Endometrial microvascular endothelial cells (primary cell): ENCODE measurements around the gene CTCF. TPM values are rescaled to one million over a fixed set of nuclear protein-coding genes. Genes with fewer than 3 reads are reported as not detected.

Experiments
- in situ Hi-C: cut with HindIII; loops from 2 replicates; pipeline ENCODE4 v1.10.0; 2017; ENCODE audit warnings: low sequenced_read_pairs, low pct_unique_long_range_greater_than_20kb; ENCODE audit errors: inconsistent ontology term
- total RNA-seq: library from RNA; depleted of rRNA; stranded (reverse); fragments of >200 nt; gene quantifications from one replicate; pipeline ENCODE4 v1.2.3, GENCODE V29; 2015; ENCODE audit errors: inconsistent ontology term

Gene CTCF
- total RNA-seq, 1 donor from 2014 or later: 29.8 TPM

GRCh38 chr16:67546091-67546501 lies 16.2 kb upstream of the CTCF start:
- in situ Hi-C loops: no loop called here

GRCh38 chr16:67546761-67547422 lies 15.4 kb upstream of the CTCF start:
- in situ Hi-C loops: no loop called here

GRCh38 chr16:67547423-67548264 lies 14.7 kb upstream of the CTCF start:
- in situ Hi-C loops: no loop called here

DNA sequence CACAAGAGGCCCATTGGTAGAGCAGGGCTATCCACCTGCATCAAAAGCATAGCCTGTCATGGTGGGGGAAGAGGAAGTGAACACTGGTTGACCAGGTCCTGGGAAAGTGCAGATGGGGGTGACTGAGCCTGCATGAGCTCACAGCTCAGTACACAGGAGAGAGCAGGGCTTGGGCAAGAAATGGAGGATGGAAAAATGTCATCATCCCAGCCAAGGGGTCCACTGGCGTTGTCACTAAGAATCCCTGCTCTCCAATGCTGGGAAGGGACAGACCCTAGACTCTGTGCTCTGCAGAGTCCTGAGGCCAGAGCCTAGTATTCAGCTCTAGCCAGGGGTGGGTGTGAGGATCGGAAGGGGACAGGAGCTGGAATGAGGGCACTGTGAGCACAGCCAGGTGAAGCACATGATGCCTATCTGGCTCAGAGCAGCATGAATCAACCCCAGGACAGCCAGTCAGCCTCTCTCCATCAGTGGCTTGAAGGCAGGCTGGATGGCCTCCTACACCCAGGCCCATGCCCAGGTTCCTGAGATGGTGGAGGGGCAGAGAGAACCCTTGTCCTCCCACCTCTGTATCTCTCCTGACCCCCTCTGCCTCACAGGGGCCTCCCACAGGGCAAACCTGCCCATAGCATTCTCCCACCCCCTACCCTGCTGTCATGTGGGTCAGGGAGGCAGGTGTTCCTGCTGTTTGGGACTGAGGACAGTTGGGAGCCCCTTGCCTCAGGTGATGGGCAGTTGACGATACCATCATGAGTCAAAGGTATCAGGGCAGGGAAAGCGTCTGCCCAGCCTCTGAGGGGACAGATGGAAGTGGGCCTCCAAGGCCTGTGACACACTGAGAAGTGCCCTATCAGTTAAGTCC lies 13.8 kb upstream of the CTCF start:
- in situ Hi-C loops: no loop called here

DNA sequence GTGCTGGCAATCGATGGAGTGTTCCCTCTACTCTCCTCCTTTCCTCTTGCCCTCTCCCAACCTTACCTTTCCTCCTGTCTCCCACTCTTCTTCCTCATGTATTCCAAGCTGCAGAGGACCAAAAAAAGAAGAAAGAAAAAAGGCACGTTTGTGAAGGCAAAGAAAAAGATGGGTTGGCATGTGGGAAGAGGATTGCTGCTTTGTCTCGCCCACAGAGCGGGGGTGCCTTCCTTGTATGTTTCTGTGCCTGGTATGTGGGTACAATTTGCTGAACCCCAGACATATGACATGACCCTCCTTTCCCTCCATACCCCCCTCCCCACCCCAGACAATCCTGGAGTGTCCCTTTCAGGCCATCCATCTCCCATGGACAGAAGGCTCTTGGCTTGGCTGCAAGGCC lies 13.1 kb upstream of the CTCF start:
- in situ Hi-C loops: no loop called here

- in situ Hi-C loops: no loop called here
Observed at GRCh38 chr16:67549936-67550335, 12.4 kb upstream of the CTCF start.

- in situ Hi-C loops: no loop called here
Observed at GRCh38 chr16:67551091-67551490, 11.2 kb upstream of the CTCF start.

DNA sequence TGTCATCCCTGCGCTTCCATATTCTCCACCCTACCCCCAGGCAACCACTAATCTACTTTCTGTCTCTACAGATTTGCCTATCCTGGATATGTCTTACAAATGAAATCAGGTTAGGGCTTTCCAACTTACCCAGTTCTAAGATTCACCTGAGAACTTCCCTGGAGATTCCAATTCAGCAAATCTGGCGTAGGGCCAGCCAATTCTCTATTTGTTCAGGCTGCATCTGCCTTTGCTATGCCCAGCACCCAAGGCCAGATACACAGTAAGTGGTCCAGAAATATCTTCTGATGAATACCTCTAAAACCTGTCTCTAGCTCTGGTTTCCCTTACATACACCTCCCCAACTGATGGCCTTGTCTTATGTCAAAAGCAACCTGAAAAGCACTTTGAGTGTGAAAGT lies 10.4 kb upstream of the CTCF start:
- in situ Hi-C loops: no loop called here

DNA sequence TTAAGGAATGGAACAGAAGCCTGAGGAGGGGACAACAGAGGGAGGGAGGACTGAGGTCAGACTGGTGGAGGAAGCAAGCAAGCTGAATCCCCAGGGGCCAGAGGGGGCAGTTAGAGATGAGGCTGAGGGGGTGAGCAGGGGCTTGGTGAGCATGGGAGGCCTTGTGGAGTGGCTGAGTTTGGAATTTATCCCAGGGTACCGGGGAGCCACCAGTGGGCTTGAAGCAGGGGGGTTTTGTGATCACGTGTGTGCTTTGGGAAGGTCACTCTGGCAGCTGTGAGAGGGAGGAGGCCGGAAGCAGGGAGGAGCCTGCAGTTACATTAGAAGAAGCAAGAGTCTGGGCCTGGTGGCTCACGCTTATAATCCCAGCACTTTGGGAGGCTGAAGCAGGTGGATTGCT lies 9.8 kb upstream of the CTCF start:
- in situ Hi-C loops: no loop called here

DNA sequence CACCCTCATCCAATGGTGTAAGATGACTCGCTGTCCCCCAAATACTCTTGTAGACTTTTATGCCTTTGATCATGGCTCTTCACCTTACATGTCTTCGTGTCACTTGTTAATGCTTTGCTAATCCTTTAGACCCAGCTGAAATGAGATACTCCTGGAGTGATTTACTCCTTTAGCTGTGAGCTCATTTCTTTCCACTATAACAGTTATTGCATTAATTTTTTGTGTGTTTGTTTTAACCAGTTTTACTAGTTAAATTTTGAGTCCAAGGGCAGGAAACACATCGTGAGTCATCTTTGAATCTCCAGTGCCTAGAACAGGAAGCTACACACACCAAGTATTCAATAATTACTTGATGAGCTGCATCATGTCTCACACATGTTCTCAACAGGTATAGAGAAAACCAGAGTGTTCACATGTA lies 6.5 kb upstream of the CTCF start:
- in situ Hi-C loops: no loop called here

DNA sequence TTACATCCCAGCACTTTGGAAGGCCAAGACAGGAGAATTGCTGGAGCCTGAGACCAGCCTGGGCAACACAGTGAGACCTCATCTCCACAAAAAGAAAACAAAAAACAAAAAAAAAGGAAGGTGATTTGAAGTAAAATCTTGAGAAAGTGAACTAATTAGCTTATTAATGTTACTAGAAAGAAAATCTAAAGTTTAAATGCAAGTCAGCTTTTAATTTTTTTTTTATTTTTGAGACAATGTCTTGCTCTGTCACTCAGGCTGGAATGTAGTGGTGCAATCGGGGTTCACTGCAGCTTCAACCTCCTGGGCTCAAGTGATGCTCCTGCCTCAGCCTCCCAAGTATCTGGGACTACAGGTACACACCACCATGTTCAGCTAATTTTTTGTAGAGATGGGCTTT lies 3.5 kb upstream of the CTCF start:
- in situ Hi-C loops: no loop called here

- in situ Hi-C loops: no loop called here
Observed at GRCh38 chr16:67560827-67561342, 1.4 kb upstream of the CTCF start.

DNA sequence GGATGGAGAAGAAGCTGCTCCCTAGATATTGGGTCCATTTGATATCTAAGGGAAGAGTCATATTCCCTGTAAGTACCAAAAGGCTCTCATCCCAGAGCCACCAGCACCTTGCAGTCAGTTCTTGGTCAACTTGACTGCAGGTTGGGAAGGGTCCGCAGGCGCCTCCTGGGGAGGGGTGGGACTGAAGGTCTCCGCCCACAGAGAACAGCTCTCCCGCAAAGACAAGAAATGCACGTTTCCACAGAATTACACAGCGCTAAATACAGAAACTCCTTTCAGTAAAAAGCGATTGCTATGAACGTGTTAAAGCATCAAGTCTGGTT lies 864 bp upstream of the CTCF start:
- in situ Hi-C loops: no loop called here

GRCh38 chr16:67561824-67562525 lies 351 bp upstream of the CTCF start:
- in situ Hi-C loops: no loop called here

DNA sequence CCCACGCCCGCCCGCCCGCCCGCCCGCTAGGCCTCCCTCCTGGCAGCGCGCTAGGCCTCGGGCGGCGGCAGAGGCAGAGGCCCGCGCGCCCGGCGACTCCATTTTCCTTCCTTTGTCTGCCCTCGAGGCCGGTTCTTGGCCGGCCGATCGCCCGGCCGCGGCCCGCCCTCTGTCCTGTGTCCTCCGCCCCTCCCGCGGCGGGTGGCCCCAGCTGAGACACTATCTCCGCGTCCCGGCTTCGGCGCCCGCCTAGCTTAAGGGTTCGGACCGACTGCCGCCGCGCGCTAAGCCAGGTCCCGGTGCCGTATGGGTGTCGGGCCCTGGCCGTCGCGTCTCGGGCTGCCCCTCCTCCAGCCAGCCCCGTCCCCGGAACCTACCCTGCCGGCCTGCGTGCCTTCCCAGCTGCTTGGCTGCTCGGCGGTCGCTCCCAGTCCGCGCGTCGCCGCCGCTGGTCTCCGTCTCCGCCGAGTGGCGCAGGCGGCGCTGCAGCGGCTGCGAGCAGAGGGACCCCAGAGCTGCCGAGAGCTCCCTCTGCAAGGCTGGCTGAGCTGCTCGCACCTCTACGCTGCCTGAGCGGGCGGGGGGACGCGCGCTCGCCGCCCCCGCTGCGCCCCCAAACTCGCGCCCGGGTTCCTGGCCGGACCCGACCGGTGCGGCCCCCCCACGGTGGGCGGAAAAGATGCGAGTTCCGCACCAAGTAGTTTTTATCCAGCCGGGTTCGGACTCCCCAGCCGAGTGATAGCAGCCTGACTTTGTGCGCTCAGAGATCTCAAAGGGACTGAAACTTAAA lies 787 bp downstream of the CTCF start:
- in situ Hi-C loops: no loop called here

- in situ Hi-C loops: no loop called here
Observed at GRCh38 chr16:67563708-67564468, 1.6 kb downstream of the CTCF start.

DNA sequence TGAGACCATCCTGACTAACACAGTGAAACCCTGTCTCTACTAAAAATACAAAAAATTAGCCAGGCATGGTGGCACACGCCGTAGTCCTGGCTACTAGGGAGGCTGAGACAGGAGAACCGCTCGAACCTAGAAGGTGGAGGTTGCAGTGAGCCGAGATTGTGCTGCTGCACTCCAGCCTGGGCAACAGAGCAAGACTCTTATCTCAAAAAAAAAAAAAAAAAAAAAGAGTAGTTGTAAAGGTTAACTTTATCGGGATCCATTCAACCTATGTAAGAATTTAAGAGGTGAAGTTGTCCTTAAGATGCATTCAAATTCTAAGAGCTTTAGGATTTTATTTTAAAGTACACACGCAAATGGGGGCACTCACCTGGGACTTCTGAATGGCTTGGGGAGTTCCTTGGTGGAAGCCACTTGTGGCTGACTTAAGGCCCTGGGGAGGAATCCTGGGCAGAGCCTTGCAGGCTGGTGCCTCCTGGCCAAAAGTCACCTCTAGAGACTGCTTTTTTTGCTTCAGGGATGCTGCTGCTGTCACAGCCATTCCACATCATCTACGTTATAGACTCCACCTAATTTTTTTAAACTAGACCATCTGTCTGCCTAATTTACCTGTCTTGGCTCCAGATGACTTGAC lies 3.3 kb downstream of the CTCF start:
- in situ Hi-C loops: no loop called here
